ENCODE data around the gene CTNNA2.

The CTNNA2 gene

DNA sequence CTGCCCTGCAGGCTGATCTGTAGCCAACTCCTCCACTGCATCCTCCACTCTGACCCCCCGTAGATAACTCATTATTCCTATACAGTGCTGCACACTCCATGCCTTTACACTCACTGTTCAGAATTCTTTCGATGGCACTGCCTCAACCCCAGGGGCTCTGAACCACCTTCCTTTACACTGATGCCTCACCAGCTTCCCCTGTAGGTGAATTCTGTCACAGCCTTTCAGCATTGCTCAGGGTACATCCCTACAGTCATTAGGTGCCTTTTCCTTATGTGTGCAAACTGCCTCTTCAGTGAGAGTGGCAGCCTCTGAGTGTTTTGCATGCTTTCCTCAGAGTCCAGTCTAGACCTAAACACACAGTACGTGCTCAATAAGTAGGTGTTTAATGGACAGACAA is 472.3 kb downstream of the CTNNA2 start:
- Histone ChIP-seq H2AK5ac (ENCODE audit: low read depth, low read length) (no peak overlapping the region), H3K9me3 (replicated peaks in 1 of 2; ENCODE audit: control insufficient read depth in 2 of 2, insufficient read depth in 1 of 2, low read depth in 1 of 2, low read length in 2 of 2) (no peaks in the 10 kb centered on the region), H2BK15ac (ENCODE audit: low read length) (no peak overlapping the region), H2AFZ (ENCODE audit: low read length) (no peak overlapping the region), H3K23ac (ENCODE audit: low read depth, low read length, poor library complexity) (no peak overlapping the region), H3K4me2 (ENCODE audit: insufficient read depth, low read length, poor library complexity, severe bottlenecking) (no peak overlapping the region), H2BK12ac (ENCODE audit: low read length) (no peak overlapping the region), H3K79me1 (ENCODE audit: low read depth, low read length) (no peaks in the 10 kb centered on the region), H2BK5ac (ENCODE audit: low read length) (no peak overlapping the region), H3K14ac (ENCODE audit: low read length) (no peak overlapping the region), H3K18ac (ENCODE audit: low read length) (no peak overlapping the region), H3K4ac (ENCODE audit: low read length) (no peak overlapping the region), H2BK120ac (ENCODE audit: low read depth, low read length) (no peak overlapping the region), H4K8ac (ENCODE audit: low read depth, low read length) (no peak overlapping the region), H3K27me3 (ENCODE audit: control insufficient read depth in 3 of 3, insufficient read depth in 3 of 3, low read depth in 1 of 3, low read length in 3 of 3) (no peaks in the 10 kb centered on the region), H3K4me3 (ENCODE audit: low read length in 2 of 2) (no peak overlapping the region), H3K27ac (replicated peaks; ENCODE audit: low read length) (no peak overlapping the region), H3K9ac (ENCODE audit: low read depth, low read length, poor library complexity) (no peak overlapping the region), H3K36me3 (replicated peaks in 1 of 2; ENCODE audit: control insufficient read depth in 2 of 2, insufficient read depth in 2 of 2, low read length in 2 of 2) (no peaks in the 10 kb centered on the region), H3K4me1 (ENCODE audit: control insufficient read depth in 2 of 2, insufficient read depth in 1 of 2, low read depth in 1 of 2, low read length in 2 of 2) (no peaks in the 10 kb centered on the region), H4K91ac (ENCODE audit: low read depth, low read length, poor library complexity) (no peak overlapping the region)
- WGBS, 2 donors (ENCODE audit: extremely low coverage in 2 of 2, insufficient read length in 2 of 2, insufficient replicate concordance in 1 of 2) = no CpG with 5 or more reads among the region's 3 CpGs
- DNase-seq (ENCODE audit: low spot score) = no peak

DNA sequence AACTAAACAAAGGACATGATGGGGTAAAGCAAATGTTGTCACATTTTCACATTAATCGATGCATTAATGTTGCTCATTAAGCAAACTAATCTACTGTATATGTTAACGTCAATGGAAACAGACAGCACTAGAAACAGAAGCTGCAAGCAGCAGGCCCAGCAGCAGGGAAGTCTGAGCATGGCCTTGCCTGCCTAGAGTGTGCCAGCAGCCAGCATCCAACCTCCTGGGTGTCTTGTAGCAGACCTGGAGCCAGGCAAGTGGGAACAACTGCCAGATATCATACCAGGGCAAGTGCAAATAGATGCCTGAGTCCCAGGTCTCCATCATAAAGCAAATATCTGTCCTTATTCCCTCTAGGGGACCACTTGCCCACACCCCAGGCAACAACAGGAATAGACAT is 472.7 kb downstream of the CTNNA2 start:
- H2BK15ac ChIP-seq (ENCODE audit: low read length) = no peak overlapping the region
- no peak overlapping the region for H3K23ac ChIP-seq (ENCODE audit: low read depth, low read length, poor library complexity)
- H3K9me3 ChIP-seq (replicated peaks in 1 of 2; ENCODE audit: control insufficient read depth in 2 of 2, insufficient read depth in 1 of 2, low read depth in 1 of 2, low read length in 2 of 2) = no peaks in the 10 kb centered on the region
- no CpG with 5 or more reads among the region's 2 CpGs for WGBS, 2 donors (ENCODE audit: extremely low coverage in 2 of 2, insufficient read length in 2 of 2, insufficient replicate concordance in 1 of 2)
- DNase-seq (ENCODE audit: low spot score) = no peak
- H2BK120ac ChIP-seq (ENCODE audit: low read depth, low read length) = no peak overlapping the region
- no peaks in the 10 kb centered on the region for H3K4me1 ChIP-seq (ENCODE audit: control insufficient read depth in 2 of 2, insufficient read depth in 1 of 2, low read depth in 1 of 2, low read length in 2 of 2)
- no peak overlapping the region for H2AFZ ChIP-seq (ENCODE audit: low read length)
- H3K27ac ChIP-seq (replicated peaks; ENCODE audit: low read length) = no peak overlapping the region
- H4K91ac ChIP-seq (ENCODE audit: low read depth, low read length, poor library complexity) = no peak overlapping the region
- no peak overlapping the region for H3K18ac ChIP-seq (ENCODE audit: low read length)
- H3K79me1 ChIP-seq (ENCODE audit: low read depth, low read length) = no peaks in the 10 kb centered on the region
- H3K9ac ChIP-seq (ENCODE audit: low read depth, low read length, poor library complexity) = no peak overlapping the region
- H3K4me2 ChIP-seq (ENCODE audit: insufficient read depth, low read length, poor library complexity, severe bottlenecking) = no peak overlapping the region
- no peak overlapping the region for H3K14ac ChIP-seq (ENCODE audit: low read length)
- no peak overlapping the region for H3K4me3 ChIP-seq (ENCODE audit: low read length in 2 of 2)
- no peaks in the 10 kb centered on the region for H3K27me3 ChIP-seq (ENCODE audit: control insufficient read depth in 3 of 3, insufficient read depth in 3 of 3, low read depth in 1 of 3, low read length in 3 of 3)
- H3K4ac ChIP-seq (ENCODE audit: low read length) = no peak overlapping the region
- H2BK5ac ChIP-seq (ENCODE audit: low read length) = no peak overlapping the region
- H3K36me3 ChIP-seq (replicated peaks in 1 of 2; ENCODE audit: control insufficient read depth in 2 of 2, insufficient read depth in 2 of 2, low read length in 2 of 2) = no peaks in the 10 kb centered on the region
- no peak overlapping the region for H2BK12ac ChIP-seq (ENCODE audit: low read length)
- no peak overlapping the region for H2AK5ac ChIP-seq (ENCODE audit: low read depth, low read length)
- H4K8ac ChIP-seq (ENCODE audit: low read depth, low read length) = no peak overlapping the region

DNA sequence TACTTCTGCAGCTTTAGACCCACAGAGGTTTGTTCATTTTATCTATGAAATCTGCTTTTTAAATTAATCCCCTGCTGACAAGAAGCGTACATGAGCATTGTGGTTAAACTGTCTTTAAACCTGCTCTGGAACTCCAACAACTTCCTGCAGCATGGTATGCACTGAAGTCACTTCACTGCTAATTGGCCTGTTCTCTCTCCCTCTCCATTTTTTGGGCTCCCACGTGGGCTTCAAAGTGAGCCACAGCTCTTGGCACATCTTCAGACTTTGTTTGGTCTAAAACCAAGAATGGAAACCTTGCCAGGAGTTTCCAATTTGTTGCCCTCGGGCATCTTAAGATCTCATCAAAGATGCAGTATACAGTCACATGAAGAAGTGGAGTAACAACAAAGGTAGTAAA is 480.3 kb downstream of the CTNNA2 start:
- Histone ChIP-seq H3K18ac (ENCODE audit: low read length) (no peak overlapping the region), H2AK5ac (ENCODE audit: low read depth, low read length) (no peak overlapping the region), H3K27me3 (ENCODE audit: control insufficient read depth in 3 of 3, insufficient read depth in 3 of 3, low read depth in 1 of 3, low read length in 3 of 3) (no peaks in the 10 kb centered on the region), H3K79me1 (ENCODE audit: low read depth, low read length) (no peaks in the 10 kb centered on the region), H4K8ac (ENCODE audit: low read depth, low read length) (no peak overlapping the region), H3K9me3 (replicated peaks in 1 of 2; ENCODE audit: control insufficient read depth in 2 of 2, insufficient read depth in 1 of 2, low read depth in 1 of 2, low read length in 2 of 2) (peaks cover 0 to 1% of the 10 kb centered on the region in 2 donors), H2BK15ac (ENCODE audit: low read length) (no peak overlapping the region), H3K27ac (replicated peaks; ENCODE audit: low read length) (no peak overlapping the region), H3K4me2 (ENCODE audit: insufficient read depth, low read length, poor library complexity, severe bottlenecking) (no peak overlapping the region), H3K23ac (ENCODE audit: low read depth, low read length, poor library complexity) (no peak overlapping the region), H3K4me3 (ENCODE audit: low read length in 2 of 2) (no peak overlapping the region), H3K14ac (ENCODE audit: low read length) (no peak overlapping the region), H2AFZ (ENCODE audit: low read length) (no peak overlapping the region), H3K9ac (ENCODE audit: low read depth, low read length, poor library complexity) (no peak overlapping the region), H3K36me3 (replicated peaks in 1 of 2; ENCODE audit: control insufficient read depth in 2 of 2, insufficient read depth in 2 of 2, low read length in 2 of 2) (no peaks in the 10 kb centered on the region), H4K91ac (ENCODE audit: low read depth, low read length, poor library complexity) (no peak overlapping the region), H2BK12ac (ENCODE audit: low read length) (no peak overlapping the region), H2BK5ac (ENCODE audit: low read length) (no peak overlapping the region), H2BK120ac (ENCODE audit: low read depth, low read length) (no peak overlapping the region), H3K4me1 (ENCODE audit: control insufficient read depth in 2 of 2, insufficient read depth in 1 of 2, low read depth in 1 of 2, low read length in 2 of 2) (peaks cover 0 to 2% of the 10 kb centered on the region in 2 donors), H3K4ac (ENCODE audit: low read length) (no peak overlapping the region)
- no peak for DNase-seq (ENCODE audit: low spot score)
- WGBS, 2 donors (ENCODE audit: extremely low coverage in 2 of 2, insufficient read length in 2 of 2, insufficient replicate concordance in 1 of 2) = no CpG with 5 or more reads among the region's 3 CpGs

DNA sequence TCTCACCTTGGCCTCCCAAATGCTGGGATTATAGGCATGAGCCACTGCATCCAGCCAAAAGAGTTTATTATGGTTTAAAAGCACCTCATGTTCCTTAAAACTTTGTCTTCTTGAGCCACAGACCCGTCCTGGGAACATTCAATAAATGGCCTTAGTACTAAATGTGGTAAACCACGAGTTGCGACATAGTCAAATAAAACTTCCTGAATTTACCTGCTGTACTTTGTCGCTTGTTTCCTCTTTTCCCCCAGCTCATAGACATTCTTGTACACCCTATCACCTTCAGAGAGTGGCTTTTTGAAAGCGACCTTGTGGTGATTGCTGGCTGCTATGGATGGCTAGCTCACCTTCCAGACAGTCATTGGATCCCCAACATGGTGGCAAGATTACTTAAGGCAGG is 481.3 kb downstream of the CTNNA2 start:
- no peak overlapping the region for H3K27ac ChIP-seq (replicated peaks; ENCODE audit: low read length)
- no peak overlapping the region for H2BK5ac ChIP-seq (ENCODE audit: low read length)
- H4K91ac ChIP-seq (ENCODE audit: low read depth, low read length, poor library complexity) = no peak overlapping the region
- no peak overlapping the region for H3K14ac ChIP-seq (ENCODE audit: low read length)
- H3K4me2 ChIP-seq (ENCODE audit: insufficient read depth, low read length, poor library complexity, severe bottlenecking) = no peak overlapping the region
- H3K9ac ChIP-seq (ENCODE audit: low read depth, low read length, poor library complexity) = no peak overlapping the region
- no peak overlapping the region for H2AFZ ChIP-seq (ENCODE audit: low read length)
- H2BK15ac ChIP-seq (ENCODE audit: low read length) = no peak overlapping the region
- H3K4me3 ChIP-seq (ENCODE audit: low read length in 2 of 2) = no peak overlapping the region
- H3K23ac ChIP-seq (ENCODE audit: low read depth, low read length, poor library complexity) = no peak overlapping the region
- H2BK12ac ChIP-seq (ENCODE audit: low read length) = no peak overlapping the region
- no CpG with 5 or more reads among the region's 5 CpGs for WGBS, 2 donors (ENCODE audit: extremely low coverage in 2 of 2, insufficient read length in 2 of 2, insufficient replicate concordance in 1 of 2)
- no peak overlapping the region for H3K4ac ChIP-seq (ENCODE audit: low read length)
- H3K27me3 ChIP-seq (ENCODE audit: control insufficient read depth in 3 of 3, insufficient read depth in 3 of 3, low read depth in 1 of 3, low read length in 3 of 3) = no peaks in the 10 kb centered on the region
- H3K36me3 ChIP-seq (replicated peaks in 1 of 2; ENCODE audit: control insufficient read depth in 2 of 2, insufficient read depth in 2 of 2, low read length in 2 of 2) = no peaks in the 10 kb centered on the region
- DNase-seq (ENCODE audit: low spot score) = no peak
- H3K18ac ChIP-seq (ENCODE audit: low read length) = no peak overlapping the region
- no peak overlapping the region for H2BK120ac ChIP-seq (ENCODE audit: low read depth, low read length)
- peaks cover 0 to 2% of the 10 kb centered on the region in 2 donors for H3K4me1 ChIP-seq (ENCODE audit: control insufficient read depth in 2 of 2, insufficient read depth in 1 of 2, low read depth in 1 of 2, low read length in 2 of 2)
- H3K9me3 ChIP-seq (replicated peaks in 1 of 2; ENCODE audit: control insufficient read depth in 2 of 2, insufficient read depth in 1 of 2, low read depth in 1 of 2, low read length in 2 of 2) = peaks cover 0 to 1% of the 10 kb centered on the region in 2 donors
- no peak overlapping the region for H4K8ac ChIP-seq (ENCODE audit: low read depth, low read length)
- H3K79me1 ChIP-seq (ENCODE audit: low read depth, low read length) = no peaks in the 10 kb centered on the region
- H2AK5ac ChIP-seq (ENCODE audit: low read depth, low read length) = no peak overlapping the region
